Astrocyte (in vitro differentiated cells and primary cell): Measurements from ENCODE around the gene FAM120B.

ENCODE experiments used
- EZH2 ChIP-seq: IDR thresholded peaks from 2 replicates; pipeline ENCODE4 v1.6.1; 2012; ENCODE audit warnings: mild to moderate bottlenecking, low read length, inconsistent platforms; ENCODE audit not compliant: insufficient read depth
- TF ChIP-seq, protein P1 (sequence below): IDR thresholded peaks from 2 replicates; pipeline ENCODE4 v1.5.1; 2011; ENCODE audit warnings: low read depth, mild to moderate bottlenecking, inconsistent platforms, low read length, moderate library complexity; ENCODE audit not compliant: insufficient read depth

DNA sequence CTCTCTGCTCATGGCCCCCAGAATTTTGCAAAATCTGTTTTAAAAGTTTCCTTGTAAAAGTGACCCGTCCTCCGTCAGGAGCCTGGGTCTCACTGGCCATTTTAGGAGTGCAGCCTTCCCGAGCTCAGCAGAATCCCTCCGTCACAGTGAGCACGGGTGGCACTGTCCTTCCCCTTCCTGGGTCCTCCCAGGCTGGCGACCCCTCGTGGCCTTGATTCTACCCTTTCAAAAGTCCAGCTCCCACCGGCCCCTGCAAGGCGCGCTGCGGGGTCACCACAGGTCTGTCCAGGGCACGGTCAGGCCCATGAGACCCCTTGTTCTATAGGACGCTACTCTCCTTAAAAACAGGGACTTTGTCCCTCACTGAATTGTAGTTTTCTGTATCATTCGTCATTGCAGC, 133.9 kb downstream of the FAM120B start:
- TF ChIP-seq, protein P1, sequence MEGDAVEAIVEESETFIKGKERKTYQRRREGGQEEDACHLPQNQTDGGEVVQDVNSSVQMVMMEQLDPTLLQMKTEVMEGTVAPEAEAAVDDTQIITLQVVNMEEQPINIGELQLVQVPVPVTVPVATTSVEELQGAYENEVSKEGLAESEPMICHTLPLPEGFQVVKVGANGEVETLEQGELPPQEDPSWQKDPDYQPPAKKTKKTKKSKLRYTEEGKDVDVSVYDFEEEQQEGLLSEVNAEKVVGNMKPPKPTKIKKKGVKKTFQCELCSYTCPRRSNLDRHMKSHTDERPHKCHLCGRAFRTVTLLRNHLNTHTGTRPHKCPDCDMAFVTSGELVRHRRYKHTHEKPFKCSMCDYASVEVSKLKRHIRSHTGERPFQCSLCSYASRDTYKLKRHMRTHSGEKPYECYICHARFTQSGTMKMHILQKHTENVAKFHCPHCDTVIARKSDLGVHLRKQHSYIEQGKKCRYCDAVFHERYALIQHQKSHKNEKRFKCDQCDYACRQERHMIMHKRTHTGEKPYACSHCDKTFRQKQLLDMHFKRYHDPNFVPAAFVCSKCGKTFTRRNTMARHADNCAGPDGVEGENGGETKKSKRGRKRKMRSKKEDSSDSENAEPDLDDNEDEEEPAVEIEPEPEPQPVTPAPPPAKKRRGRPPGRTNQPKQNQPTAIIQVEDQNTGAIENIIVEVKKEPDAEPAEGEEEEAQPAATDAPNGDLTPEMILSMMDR, result no peak
- TF ChIP-seq EZH2, result no peak
